ENCODE measurements around the gene SAT2.
"Not testable (repeated sequence)": the region's sequence is repeated elsewhere in the genome, so short reads cannot be mapped to it uniquely, and the experiment has no call there.

The SAT2 gene

DNA sequence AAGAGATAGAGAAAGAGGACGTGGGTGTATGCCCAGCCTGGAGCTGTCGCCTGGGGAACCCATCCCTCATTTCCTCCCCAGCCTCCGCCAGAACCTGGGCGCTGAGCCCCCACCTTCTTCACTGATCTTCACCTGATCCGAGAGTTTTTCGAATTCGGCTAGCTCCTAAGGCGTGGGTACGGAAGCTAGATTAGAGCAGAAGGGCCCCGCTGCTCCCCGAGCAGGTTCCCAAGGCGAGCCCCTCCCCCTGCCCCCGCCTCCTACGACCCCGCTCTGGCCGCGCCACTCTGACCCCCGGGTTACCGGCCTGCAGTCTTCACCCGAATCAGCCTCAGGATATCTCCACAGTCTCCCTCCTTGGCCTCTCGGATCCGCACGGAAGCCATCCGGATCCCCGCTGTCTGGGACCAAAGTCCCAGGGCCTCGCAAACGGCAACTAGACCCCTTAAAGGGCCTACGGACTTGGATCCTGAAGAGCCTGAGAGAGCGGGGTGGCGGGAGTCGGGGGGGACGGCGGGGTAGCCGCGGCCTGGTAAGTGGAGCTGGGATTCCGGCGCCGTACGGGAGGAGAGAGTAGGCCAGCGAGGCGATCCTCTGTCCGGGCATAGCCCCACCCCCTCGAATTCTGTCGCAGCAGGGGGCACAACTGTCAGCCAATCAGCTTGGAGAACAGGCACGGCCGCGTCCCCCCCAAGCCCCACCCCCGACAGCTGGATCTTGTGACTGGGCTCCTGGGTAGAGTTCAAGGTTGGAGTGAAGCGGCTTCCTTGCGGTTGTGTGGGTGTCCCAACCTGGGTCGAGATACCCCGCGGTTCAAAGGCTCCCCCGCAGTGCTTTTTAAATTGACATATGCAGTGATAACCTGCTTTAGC lies at the start of gene SAT2:
Gene SAT2, minus strand, starts transcription at position 572 of the 872 bp plus-strand sequence. Its CDS starts 186 bp downstream, at position 386.
- peak; percentile 79 for DNase-seq

DNA sequence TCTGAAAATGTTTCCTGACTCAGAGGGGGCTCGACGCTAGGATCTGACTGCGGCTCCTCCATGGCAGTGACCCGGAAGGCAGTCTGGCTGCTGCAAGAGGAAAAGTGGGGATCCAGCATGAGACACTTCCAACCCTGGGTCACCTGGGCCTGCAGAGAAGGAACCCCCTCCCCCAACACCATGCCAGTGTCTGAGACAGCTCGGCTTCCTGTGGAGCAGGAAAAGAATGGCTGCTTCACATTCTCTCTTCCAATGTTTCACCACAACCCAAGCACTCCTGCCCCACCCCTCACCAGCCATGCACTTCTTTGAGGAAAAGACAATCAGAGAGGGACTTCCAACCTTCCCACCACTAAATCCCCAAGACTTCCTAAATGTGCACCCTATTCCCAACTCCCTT lies 48.9 kb upstream of the SAT2 start:
- no peak for DNase-seq

DNA sequence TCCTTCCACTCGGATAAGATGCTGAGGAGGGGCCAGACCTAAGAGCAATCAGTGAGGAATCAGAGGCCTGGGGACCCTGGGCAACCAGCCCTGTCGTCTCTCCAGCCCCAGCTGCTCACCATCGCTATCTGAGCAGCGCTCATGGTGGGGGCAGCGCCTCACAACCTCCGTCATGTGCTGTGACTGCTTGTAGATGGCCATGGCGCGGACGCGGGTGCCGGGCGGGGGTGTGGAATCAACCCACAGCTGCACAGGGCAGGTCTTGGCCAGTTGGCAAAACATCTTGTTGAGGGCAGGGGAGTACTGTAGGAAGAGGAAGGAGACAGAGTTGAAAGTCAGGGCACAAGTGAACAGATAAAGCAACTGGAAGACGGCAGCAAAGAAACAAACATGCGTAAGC lies 47.3 kb upstream of the SAT2 start:
- DNase-seq: no peak

DNA sequence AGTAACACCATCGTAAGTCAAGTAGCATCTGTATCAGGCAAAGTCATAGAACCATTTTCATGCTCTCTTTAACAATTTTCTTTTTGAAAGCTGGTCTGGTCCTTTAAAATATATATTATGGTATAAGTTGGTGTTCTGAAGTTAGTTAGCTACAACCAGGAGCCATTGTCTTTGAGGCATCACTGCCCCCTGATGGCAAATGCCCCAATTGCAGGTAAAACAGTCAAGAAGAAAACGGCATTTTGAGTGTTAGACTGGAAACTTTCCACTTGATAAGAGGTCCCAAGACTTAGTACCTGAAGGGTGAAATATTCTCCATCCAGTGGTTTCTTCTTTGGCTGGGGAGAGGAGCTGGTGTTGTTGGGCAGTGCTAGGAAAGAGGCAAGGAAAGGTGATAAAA lies 45.6 kb upstream of the SAT2 start:
- DNase-seq: peak; percentile 25

DNA sequence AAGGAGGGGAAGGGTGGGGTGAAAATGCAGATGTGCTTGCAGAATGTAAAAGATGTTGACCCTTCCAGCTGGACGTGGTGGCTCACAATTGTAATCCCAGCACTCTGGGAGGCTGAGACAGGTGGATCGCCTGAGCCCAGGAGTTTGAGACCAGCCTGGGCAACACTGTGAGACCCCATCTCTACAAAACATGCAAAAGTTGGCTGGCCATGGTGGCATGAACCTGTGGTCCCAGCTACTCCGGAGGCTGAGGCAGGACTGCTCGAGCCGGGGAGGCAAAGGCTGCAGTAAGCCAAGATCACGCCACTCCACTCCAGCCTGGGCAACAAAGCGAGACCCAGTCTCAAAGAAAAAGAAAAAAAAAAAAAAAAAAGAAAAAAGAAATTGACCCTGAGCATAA lies 40.9 kb upstream of the SAT2 start:
- DNase-seq: no peak

DNA sequence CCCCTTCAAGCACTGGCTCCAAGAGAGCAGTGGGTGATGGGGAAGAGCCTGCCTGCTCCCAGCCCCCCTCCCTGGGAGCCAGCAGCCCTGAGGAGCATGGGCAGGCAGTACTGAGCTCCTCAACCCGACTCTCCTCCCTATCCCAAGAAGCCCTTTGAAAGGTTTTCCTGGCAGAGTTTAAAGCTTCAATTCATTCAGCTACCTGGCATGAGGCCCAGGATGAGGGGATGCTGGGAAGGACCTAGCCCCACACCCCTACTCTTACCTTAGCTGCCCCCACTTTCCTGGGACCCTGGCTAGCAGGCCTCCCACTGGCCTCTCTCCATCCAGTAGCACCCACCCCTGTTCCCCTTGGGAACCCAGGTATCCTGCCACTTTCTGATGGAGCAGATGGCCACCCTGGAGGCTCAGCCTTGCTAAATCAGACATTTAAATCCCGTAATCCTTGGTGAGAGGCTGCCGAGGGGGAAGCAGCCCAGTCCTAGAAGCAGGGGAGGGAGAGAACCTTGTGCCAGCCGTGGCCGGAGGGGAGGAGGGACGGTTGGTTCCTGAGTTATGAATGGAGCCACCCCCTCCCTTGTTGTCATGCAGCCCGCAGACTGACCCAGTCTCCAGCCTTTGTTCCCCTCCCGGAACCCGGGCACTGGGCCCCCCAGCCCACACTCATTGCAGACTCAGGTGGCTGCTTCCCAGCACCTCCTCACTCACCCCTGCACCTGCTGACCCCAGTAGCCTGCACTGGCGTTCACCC lies 40.2 kb upstream of the SAT2 start:
- no peak for DNase-seq

DNA sequence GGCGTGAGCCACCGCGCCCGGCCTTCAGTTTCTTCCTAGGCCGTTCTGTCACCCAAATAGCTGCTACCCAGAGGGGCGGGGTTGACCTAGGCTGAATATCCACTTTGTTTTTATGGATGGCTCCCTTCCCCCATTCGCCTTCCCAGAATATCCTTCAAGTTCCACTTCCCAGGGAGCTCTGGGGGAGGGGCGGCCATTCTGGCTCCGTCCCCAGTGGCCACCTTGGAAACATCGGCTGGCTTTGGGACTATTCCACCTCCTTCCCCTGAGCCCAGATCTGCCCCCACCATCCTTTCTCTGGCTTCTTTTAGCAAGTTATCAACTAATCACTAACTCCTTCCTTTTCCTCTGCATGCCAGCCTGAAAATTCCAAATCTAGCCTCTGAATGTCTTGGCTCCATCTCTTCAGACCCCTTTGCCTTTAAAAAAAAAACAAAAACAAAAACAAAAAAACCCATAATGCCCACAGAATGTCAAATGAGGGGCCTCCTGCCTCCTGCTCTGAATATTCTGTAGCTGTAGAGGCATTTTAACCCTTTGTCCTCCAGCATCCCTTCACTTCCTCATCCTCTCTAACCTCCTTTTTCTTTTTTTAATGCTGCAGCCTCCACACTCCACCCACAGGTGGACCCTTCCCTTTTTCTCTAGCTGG lies 29.5 kb upstream of the SAT2 start:
- DNase-seq: no peak

DNA sequence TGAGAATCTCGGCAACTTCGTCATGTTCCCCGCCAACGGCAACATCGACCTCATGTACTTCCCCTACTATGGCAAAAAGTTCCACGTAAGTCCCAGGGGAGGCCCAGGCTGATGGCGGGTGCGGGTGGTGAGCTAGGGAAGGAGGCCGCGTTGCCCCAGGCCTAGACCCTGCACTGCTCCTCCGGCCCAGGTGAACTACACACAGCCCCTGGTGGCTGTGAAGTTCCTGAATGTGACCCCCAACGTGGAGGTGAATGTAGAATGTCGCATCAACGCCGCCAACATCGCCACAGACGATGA lies 27.9 kb upstream of the SAT2 start:
- DNase-seq: no peak

DNA sequence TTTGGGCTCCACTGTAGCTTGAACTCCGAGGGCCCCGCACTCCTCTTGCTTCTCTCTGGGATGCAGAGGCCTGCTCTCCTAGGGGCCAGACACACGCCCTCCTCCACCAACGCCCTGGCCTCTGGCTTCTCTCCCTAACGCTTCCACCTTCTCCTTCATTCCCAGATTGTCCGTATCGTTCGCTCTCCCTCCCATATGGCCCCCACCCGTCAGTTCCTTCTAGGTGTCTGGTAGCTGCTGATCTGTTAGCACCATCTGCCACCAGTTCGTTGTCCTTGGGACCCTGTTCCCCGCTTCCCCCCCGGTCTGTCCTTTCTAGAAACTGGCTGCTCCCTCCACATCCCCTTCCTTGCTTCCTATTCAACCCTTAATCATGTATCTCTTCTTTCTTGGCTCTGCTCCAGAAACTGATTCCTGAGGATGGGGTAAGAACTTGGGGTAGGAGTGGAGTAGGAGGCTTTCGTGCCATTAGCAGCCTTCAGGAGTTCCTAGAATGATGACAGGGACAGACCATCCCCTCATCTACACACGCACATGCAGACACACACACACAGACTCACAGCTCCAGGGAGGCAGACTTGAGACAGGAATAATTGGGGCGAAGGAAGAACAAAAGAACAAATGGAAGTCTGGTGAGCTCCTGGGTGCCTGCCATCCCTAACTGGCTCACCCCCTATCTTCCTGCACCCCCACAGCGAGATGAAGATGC lies 27.4 kb upstream of the SAT2 start:
- no peak for DNase-seq

DNA sequence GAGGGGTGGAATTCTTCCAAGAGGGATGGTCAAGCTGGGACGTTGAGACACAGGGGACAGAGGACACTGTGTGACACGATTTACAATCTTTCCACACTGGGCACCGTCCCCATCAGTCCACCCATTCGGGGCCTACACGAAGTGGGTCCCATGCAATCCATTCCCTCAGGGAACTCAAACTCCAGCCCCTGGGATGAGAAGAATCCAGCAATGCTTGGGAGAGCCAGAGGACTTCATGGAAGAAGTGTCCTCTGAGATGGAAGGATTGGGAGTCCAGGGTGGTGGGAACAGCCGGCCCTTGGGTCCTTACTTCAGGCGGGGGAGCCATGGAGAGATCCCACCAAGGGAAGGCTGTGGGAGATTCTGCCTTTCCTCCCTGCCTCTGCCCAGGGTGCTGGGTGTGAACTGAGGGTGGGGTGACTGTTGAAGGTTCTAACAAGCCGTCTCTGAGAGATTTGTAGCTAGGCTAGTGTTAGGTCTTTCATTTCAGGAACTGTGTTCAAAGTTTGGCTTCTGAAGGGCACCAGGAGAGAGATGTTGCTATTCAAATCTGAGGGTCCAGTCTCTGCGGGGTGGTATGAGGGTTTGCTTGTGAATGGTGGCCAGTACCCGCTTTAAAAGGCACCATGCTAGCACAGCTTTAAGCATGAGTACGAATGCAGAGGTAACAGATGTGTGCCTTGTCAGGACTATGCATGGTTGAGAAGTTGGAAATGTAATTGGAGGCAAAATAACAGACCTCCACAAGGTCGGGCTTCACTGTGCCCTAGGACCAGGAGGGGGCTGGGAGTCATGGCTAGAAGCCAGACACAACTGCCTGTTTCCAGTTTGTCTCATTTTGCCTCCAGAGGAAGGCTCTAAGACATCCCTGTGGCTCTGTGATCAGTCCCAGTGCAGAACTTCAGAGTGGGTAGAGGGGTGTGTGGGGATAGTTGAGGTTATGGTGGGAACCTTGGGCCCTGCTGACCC lies 25.1 kb upstream of the SAT2 start:
- DNase-seq: no peak

DNA sequence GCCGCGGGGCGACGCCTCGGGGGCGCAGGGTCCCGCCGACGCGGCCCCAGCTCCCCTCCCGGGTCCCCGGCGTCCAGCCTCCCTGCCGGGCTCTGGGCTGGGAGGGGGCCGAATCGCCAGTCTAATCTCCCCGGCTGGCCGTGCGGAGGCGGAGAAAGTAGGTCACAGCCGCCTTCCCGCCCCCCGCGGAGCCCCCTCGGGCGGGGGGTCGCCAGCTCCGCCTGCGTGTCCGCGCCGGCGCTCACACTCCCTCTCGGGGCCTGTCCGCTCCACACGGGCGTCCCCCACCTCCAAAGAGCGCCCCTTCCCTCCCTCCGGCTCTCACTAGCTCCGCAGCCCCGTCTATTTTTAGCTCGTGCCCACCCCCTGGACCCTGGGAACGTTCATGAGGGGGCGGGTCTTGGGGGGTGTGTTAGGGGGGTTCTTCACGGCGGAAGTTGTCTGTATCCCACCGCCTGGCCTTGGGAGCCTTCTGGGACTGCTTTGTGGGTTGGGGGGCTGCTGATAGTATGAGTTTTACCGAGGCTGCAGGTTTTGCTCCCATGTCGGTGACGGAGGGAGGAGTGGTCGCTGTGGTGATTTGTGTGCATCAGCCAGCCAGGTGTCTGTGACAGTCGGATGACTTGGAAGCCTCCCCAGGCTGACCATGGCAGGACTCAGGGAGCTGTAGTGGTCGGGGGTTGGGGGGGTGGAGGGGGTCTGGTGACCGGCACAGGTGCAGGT lies 24.2 kb upstream of the SAT2 start:
- DNase-seq: no peak

DNA sequence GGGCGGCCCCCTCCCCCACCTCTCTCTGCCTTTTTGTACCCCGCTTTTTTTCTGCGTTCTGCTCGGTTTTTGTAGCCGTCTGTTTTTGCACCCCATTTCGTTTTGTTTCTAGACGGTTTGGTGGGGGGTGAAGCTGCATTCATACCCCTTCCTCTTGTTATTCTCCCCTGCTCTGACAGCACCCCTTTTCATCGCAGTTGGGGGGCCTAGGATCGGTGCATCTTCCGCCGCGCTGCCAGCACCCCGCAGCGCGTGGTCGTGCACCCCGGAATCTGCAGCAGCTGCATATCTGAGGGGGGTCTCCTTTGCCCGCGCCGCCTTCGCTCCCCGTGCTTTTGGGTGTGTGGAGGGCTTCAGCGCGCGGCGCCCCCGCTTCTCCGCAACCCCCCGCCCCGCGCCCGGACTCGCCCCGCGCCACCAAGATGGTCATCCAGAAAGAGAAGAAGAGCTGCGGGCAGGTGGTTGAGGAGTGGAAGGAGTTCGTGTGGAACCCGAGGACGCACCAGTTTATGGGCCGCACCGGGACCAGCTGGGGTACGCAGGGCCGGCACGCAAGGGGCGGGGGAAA lies 23.6 kb upstream of the SAT2 start:
- no peak for DNase-seq

DNA sequence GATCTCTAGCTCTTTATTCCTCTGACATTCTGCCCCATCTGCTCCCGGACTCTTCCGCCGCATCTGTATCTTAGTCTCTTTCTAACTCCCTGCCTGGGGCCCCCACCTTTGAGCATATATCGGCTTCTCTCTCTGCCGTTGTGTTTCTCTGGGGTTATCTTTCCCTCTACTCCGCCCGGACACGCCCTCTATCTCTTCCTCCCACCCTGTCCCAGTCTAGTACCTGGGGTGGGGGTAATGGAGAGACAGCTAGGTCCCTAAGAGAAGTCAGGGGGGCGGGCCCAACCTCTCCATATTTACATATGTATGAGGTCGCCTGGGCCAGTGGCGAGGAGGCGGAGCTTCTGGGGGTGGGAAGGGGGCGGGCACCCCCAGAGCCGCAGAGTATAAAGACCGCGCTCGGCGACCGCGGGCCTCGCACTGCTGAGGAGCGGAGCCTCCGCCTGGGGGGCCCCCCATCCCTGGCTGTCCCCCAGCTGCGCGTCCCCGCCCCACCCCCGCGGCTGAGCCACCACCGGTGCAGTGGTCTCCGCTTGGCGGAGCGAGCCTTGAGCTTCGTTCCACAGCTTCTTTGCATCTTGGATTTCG lies 23.0 kb upstream of the SAT2 start, which contains the start of gene ATP1B2:
Gene ATP1B2, plus strand, starts transcription at position 418 of the 588 bp plus-strand sequence. CDS start 593 bp downstream, outside the sequence.
- DNase-seq: peak; percentile 58

DNA sequence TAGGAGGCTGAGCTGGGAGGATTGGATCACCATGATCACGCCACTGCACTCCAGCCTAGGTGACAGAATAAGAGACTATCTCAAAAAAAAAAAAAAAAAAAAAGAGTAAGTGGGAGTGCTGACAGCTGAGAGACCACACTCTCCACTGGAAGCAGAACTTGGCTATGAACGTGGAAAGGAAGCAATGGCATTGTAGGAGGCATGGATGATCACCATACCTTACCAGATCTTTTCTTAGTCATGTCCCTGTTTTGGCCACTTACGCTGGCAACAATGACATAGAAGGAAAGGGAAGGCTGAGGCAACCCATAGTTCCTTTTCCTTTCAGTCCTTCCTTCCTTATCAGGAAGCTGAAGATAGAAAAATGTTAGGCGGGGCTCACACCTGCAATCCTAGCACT lies 19.4 kb upstream of the SAT2 start:
- no peak for DNase-seq

DNA sequence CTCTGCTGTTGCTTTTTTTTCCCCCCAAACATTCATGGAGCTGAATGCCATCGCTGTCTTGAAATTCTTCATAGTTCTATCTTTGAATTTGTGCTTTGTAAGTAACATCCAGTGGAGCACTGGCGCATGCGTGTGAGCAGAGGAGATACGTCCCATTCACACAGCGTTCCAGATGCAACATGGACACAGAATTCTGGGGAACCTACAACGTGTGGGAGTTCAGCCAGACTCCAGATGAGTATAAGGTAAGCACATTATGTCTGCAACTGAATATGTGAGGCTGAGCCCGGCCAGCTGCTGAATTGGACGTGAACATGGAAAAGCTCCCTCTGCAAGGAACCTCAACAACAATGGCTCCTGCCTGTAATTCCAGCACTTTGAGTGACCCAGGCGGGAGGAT lies 18.8 kb upstream of the SAT2 start:
- DNase-seq: no peak

DNA sequence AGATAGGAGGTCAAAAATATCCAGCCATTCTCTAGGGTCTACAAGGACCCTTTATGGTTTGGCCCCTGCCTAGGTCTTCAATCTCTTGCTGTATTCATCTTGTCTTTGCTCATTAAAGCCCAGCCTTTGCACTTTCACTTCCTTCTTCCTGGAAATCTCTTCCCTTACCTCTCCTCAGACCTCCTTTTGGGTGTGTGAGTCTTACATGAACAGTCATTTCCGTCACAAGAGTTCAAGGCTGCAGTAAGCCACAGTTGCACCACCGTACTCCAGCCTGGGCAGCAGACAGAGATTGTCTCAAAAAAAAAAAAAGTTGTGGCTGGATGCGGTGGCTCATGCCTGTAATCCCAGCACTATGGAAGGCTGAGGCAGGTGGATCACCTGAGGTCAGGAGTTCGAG lies 17.2 kb upstream of the SAT2 start:
- DNase-seq: no peak

DNA sequence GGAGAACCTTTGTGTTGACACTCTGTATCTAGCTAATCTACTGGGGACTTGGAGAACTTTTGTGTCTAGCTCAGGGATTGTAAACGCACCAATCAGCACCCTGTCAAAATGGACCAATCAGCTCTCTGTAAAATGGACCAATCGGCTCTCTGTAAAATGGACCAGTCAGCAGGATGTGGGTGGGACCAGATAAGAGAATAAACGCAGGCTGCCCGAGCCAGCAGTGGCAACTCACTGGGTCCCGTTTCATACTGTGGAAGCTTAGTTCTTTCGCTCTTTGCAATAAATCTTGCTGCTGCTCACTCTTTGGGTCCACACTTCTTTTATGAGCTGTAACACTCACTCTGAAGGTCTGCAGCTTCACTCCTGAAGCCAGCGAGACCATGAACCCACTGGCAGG lies 14.0 kb upstream of the SAT2 start:
- DNase-seq: not testable (repeated sequence)

DNA sequence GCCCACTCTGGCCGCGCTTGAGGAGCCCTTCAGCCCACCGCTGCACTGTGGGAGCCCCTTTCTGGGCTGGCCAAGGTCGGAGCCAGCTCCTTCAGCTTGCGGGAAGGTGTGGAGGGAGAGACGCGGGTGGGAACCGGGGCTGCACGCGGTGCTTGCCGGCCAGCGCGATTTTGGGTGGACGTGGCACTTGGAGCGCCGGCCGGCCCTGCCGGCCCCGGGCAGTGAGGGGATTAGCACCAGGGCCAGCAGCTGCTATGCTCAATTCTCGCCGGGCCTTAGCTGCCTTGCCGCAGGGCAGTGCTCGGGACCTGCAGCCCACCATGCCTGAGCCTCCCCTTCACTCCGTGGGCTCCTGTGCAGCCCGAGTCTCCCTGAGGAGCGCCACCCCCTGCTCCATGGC lies 13.2 kb upstream of the SAT2 start:
- DNase-seq: no peak

DNA sequence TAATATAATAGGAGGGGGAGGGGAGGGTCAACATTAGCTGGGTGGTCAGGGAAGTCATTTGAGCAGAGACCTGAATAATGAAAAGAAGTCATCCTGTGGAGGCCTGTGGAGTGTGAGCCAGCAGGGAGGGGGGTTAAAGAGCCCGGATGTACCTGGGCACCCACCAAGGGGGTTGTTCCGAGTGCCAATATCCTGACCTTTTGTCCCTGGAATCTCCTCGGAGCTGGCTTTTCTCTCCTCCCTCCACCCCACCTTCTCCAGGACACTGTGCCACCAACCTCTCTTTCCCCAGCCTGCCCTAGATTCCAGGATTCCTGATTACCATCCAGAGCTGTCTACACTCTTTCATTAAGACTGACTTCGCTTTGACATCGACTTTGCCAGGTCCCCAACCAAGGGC lies 8.5 kb upstream of the SAT2 start:
- DNase-seq: no peak

DNA sequence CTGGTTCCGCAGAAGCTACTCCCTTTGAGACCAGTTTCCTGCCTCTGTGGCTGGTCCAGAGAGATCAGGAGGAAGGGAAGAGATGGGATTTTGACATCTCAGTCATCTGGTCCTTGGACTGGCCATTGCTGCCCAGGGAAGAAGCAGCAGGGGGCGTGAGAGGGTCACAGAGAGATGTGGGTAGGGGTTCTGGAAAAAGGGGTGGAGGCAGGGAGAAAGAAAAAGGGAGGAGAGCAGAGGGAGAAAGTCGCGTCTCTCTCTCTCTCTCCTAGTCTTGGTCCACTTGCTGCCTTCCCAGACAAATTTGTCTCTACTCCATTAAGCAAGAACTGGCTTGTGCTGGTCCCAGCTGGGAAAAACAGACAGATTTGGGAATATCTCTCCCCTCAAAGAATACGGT lies 6.8 kb upstream of the SAT2 start:
- no peak for DNase-seq

DNA sequence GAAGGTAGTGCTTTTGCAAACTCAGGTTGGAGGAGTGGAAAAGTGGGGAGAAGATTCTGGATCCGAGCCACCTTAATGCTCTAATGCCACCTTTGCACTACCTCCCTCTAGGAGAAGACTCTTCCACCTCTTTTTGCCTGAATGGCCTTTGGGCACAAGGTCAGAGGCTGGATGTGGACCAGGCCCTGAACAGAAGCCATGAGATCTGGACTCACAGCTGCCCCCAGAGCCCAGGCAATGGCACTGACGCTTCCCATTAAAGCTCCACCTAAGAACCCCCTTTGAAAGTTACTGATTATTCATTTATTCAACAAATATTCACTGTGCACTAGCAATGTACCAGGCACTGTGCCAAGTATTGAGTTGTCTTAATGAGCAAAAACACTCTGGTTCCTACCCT lies 5.5 kb upstream of the SAT2 start:
- no peak for DNase-seq

Data from stimulated activated CD4-positive, alpha-beta T cell treated with anti-CD3 and anti-CD28 coated beads, Interleukin-12 subunit alpha, Interleukin-12 subunit beta, amount 100 ng/mL, for 4 hours (primary cell).